Adrenal gland (tissue), 12 donors: ENCODE data around the gene ANKRD33. TPM values are rescaled to one million over a fixed set of nuclear protein-coding genes. Genes with fewer than 3 reads are reported as not detected.

ENCODE experiments used
- DNase-seq, 7 donors: peaks; one replicate each; pipeline ENCODE4 v3.0.0-alpha.2; 2019 to 2020
- H3K27ac ChIP-seq, 5 donors: fragments of 200-600 bp; sonication (generic) in 4 of 5; 1 replicate in 3 of 5; 2 replicates in 2 of 5; pipeline versions ENCODE4 v1.5.1 to v1.8.0; 2016 to 2020; ENCODE audit warnings: mild to moderate bottlenecking in 1 of 5
- H3K27me3 ChIP-seq: fragments of 200-600 bp; 2 replicates; pipeline ENCODE4 v1.8.0; 2021
- H3K36me3 ChIP-seq, 2 donors: fragments of 200-600 bp; replicated peaks in 1 of 2; 1 replicate in 1 of 2; 2 replicates in 1 of 2; pipeline versions ENCODE4 v1.5.1 to v1.8.0; 2018 to 2022
- H3K4me1 ChIP-seq, 2 donors: fragments of 200-600 bp; replicated peaks in 1 of 2; 1 replicate in 1 of 2; 2 replicates in 1 of 2; pipeline versions ENCODE4 v1.5.1 to v1.8.0; 2018 to 2021
- H3K4me3 ChIP-seq, 4 donors: fragments of 200-600 bp; sonication (generic) in 3 of 4; one replicate each; pipeline ENCODE4 v1.5.1; 2016 to 2018
- H3K9me3 ChIP-seq, 3 donors: fragments of 200-600 bp; sonication (generic) in 1 of 3; replicated peaks in 1 of 3; 1 replicate in 2 of 3; 2 replicates in 1 of 3; pipeline versions ENCODE4 v1.5.1 to v1.8.0; 2016 to 2021
- POLR2A ChIP-seq, 2 donors: fragments of 450-650 bp; IDR thresholded peaks; one replicate each; pipeline ENCODE4 v1.6.1; 2017; ENCODE audit warnings: antibody characterized with exemption in 2 of 2, mild to moderate bottlenecking in 2 of 2, moderate library complexity in 1 of 2
- WGBS, 4 donors: extraction: QIAGEN DNeasy Blood & Tissue Kit in 2 of 4; methylation state at CpG; one replicate each; pipeline versions ENCODE4 v1.1.5 to v1.1.7; 2013 to 2017; 5-methylcytosine and 5-hydroxymethylcytosine counted together
- intact Hi-C, 2 donors: fragments of 100-400 bp; cut with DNase I; formaldehyde crosslinking; loops; one replicate each; pipeline versions ENCODE4 v1.14.1 to v1.15.0; 2022 to 2023
- polyA plus RNA-seq, 3 donors: library from polyadenylated mRNA; stranded (reverse); fragments of 200-250 nt in 2 of 3; fragments of 350-450 nt in 1 of 3; fragmentation: Illumina TruSeq in 1 of 3; extraction: RNeasy Lipid Tissue Mini Kit (QIAGEN cat#74804) in 1 of 3; gene quantifications; one replicate each; pipeline ENCODE4 v1.2.3, GENCODE V29; 2013 to 2014
- total RNA-seq, 9 donors: library from RNA; depleted of rRNA in 4 of 9; stranded (reverse); fragments of >200 nt in 4 of 9; fragments of 120-200 nt in 1 of 9; fragmentation: NEBNext Ultra II Directional in 1 of 9; extraction: Animal tissue kit (Norgen Biotek cat#: 25700) in 1 of 9; gene quantifications; one replicate each; pipeline versions ENCODE4 v1.1.0 to v1.2.4, GENCODE V29; 2013 to 2023
- TF ChIP-seq, protein P1 (sequence below), 6 experiments: fragments of 450-650 bp in 4 of 6; fragments of 200-600 bp in 2 of 6; sonication (generic) in 1 of 6; IDR thresholded peaks; 1 replicate in 5 of 6; 2 replicates in 1 of 6; pipeline versions ENCODE4 v1.5.1 to v1.8.0; 2016 to 2021; ENCODE audit warnings: antibody characterized with exemption in 6 of 6, mild to moderate bottlenecking in 2 of 6, moderate library complexity in 1 of 6
- donor health status: healthy with polysubstance abuse.
- donor health status: Bipolar disorder and iron deficiency.
- donor health status: DM: yes; HTN: yes; CAD: no.
- donor health status: DM: no; HTN: no; CAD: no.
- donor health status: DM: no; HTN: no; CAD: no.
- donor health status: DM: yes; HTN: yes; CAD: no.

Gene ANKRD33
- total and polyA plus RNA-seq, 12 donors = 0.06 to 0.41 (median 0.24) TPM; not detected in 9

- H3K4me1 ChIP-seq = peaks cover 11 to 47% of the 10 kb centered on the region in 2 donors
These were observed 19.4 kb downstream of the ANKRD33 start, which contains the start of gene ACVRL1 for GRCh38 chr12:51907083-51907855. ACVRL1 (plus strand) TSS chr12:51907504; CDS start chr12:51912475, 4,971 bp downstream.

GRCh38 chr12:51907856-51908425, 20.0 kb downstream of the ANKRD33 start:
- DNase-seq = peak in 1 of 7 donors; percentile 48
- H3K4me3 ChIP-seq = peak overlapping the region in 2 of 4 donors; percentile 17 to 65
- H3K27me3 ChIP-seq = peaks cover 10% of the 10 kb centered on the region
- TF ChIP-seq, protein P1, sequence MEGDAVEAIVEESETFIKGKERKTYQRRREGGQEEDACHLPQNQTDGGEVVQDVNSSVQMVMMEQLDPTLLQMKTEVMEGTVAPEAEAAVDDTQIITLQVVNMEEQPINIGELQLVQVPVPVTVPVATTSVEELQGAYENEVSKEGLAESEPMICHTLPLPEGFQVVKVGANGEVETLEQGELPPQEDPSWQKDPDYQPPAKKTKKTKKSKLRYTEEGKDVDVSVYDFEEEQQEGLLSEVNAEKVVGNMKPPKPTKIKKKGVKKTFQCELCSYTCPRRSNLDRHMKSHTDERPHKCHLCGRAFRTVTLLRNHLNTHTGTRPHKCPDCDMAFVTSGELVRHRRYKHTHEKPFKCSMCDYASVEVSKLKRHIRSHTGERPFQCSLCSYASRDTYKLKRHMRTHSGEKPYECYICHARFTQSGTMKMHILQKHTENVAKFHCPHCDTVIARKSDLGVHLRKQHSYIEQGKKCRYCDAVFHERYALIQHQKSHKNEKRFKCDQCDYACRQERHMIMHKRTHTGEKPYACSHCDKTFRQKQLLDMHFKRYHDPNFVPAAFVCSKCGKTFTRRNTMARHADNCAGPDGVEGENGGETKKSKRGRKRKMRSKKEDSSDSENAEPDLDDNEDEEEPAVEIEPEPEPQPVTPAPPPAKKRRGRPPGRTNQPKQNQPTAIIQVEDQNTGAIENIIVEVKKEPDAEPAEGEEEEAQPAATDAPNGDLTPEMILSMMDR (IDR thresholded peaks at IDR 0.05) = no peak
- no peak for TF ChIP-seq POLR2A (IDR thresholded peaks at IDR 0.05)
- WGBS, 4 donors = 64 to 78% (median 70%) methylated on average over 7 of the region's 7 CpGs
- intact Hi-C loops = no loop called here
- H3K9me3 ChIP-seq = no peaks in the 10 kb centered on the region
- H3K36me3 ChIP-seq = no peaks in the 10 kb centered on the region
- peaks cover 11 to 54% of the 10 kb centered on the region in 2 donors for H3K4me1 ChIP-seq
- H3K27ac ChIP-seq = peak overlapping the region in 4 of 5 donors; percentile 63 to 93 (median 83)

More at GRCh38 chr12:51907083-51907855, 19.4 kb downstream of the ANKRD33 start, which contains the start of gene ACVRL1:
- Histone ChIP-seq H3K36me3 (no peaks in the 10 kb centered on the region), H3K27me3 (peaks cover 10% of the 10 kb centered on the region), H3K27ac (peak within 1 kb of the TSS; percentile 9 to 93 (median 82)), H3K4me3 (peak within 1 kb of the TSS in 2 of 4 donors; percentile 17 to 65), H3K9me3 (no peaks in the 10 kb centered on the region)
- peak in 1 of 7 donors; percentile 52 for DNase-seq
- TF ChIP-seq POLR2A (IDR thresholded peaks at IDR 0.05) = peak in 1 of 2 donors; percentile 37
- TF ChIP-seq, protein P1 (IDR thresholded peaks at IDR 0.05) = no peak
- intact Hi-C loops = no loop called here
- WGBS, 4 donors = 10 to 16% (median 11%) methylated on average over 11 to 74 of the region's 74 CpGs

GRCh38 chr12:51908876-51909592, 21.1 kb downstream of the ANKRD33 start:
- H3K4me3 ChIP-seq = peak overlapping the region in 1 of 4 donors; percentile 10
- no peaks in the 10 kb centered on the region for H3K36me3 ChIP-seq
- peaks cover 10% of the 10 kb centered on the region for H3K27me3 ChIP-seq
- intact Hi-C loops = no loop called here
- peak overlapping the region in 3 of 5 donors; percentile 3 to 78 (median 42) for H3K27ac ChIP-seq
- TF ChIP-seq POLR2A (IDR thresholded peaks at IDR 0.05) = no peak
- TF ChIP-seq, protein P1 (IDR thresholded peaks at IDR 0.05) = no peak
- peaks cover 11 to 64% of the 10 kb centered on the region in 2 donors for H3K4me1 ChIP-seq
- WGBS, 4 donors = 73 to 78% (median 76%) methylated on average over 8 to 9 of the region's 9 CpGs
- DNase-seq = no peak
- H3K9me3 ChIP-seq = no peaks in the 10 kb centered on the region

GRCh38 chr12:51910168-51910567, 22.3 kb downstream of the ANKRD33 start:
- Histone ChIP-seq H3K9me3 (no peaks in the 10 kb centered on the region), H3K27me3 (peaks cover 10% of the 10 kb centered on the region), H3K36me3 (peaks cover 0 to 1% of the 10 kb centered on the region in 2 donors), H3K4me3 (no peak overlapping the region), H3K4me1 (peaks cover 11 to 56% of the 10 kb centered on the region in 2 donors), H3K27ac (peak overlapping the region in 2 of 5 donors; percentile 42 to 78)
- TF ChIP-seq, protein P1 (IDR thresholded peaks at IDR 0.05) = no peak
- TF ChIP-seq POLR2A (IDR thresholded peaks at IDR 0.05) = no peak
- no peak for DNase-seq
- intact Hi-C loops = no loop called here
- WGBS, 4 donors = 62 to 73% (median 68%) methylated on average over 5 to 6 of the region's 6 CpGs
